Measurements from ENCODE around the gene OR13D1.

DNA sequence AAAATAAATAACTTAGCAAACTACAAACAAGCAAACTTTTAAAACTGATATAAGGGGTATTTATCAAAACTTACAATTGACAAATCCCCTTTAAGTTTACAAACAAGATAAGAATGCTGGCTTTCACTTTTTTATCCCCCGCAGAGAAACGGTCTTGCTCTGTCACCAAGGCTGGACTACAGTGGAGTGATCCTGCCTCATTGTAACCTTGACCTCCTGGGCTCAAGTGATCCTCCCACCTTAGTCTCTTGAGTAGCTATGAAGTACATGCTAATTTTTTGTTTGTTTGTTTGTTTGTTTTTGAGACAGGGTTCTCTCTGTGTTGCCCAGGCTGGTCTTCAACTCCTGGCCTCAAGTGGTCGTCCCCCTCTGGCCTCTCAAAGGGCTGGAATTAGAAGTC, 44.1 kb downstream of the OR13D1 start:
- TF ChIP-seq CTCF (IDR thresholded peaks at IDR 0.05) (no peak), POLR2A (IDR thresholded peaks at IDR 0.05) (no peak)
